ENCODE data around the gene TP53RK.

TP53RK gene

GRCh38 chr20:46637427-46638133 is 51.7 kb downstream of the TP53RK start:
- H2AFZ ChIP-seq (ENCODE audit: low read length): no peak overlapping the region
- H3K9me3 ChIP-seq (ENCODE audit: insufficient read depth, low read depth, low read length): no peaks in the 10 kb centered on the region
- H3K79me2 ChIP-seq (ENCODE audit: insufficient read depth, low read length): no peaks in the 10 kb centered on the region
- no peaks in the 10 kb centered on the region for H3F3A ChIP-seq (ENCODE audit: low read depth)
- peaks cover 3% of the 10 kb centered on the region for H3K4me1 ChIP-seq (ENCODE audit: insufficient read depth, low read length, poor library complexity, severe bottlenecking)
- H3K4me3 ChIP-seq (ENCODE audit: low read length, poor library complexity, severe bottlenecking): no peak overlapping the region
- no peaks in the 10 kb centered on the region for H4K20me1 ChIP-seq (ENCODE audit: insufficient read depth, low read length, poor library complexity, severe bottlenecking)
- no peak overlapping the region for H3K4me2 ChIP-seq (ENCODE audit: low read depth, low read length, poor library complexity, severe bottlenecking)
- TF ChIP-seq CTCF (conservative IDR thresholded peaks at IDR 0.05; ENCODE audit: low read length) (no peak), EZH2phosphoT487 (IDR thresholded peaks at IDR 0.05; ENCODE audit: borderline replicate concordance) (no peak)
- no peaks in the 10 kb centered on the region for H3K27me3 ChIP-seq (ENCODE audit: insufficient read depth, low read length, poor library complexity, severe bottlenecking)
- H3K36me3 ChIP-seq (ENCODE audit: insufficient read depth, low read length): no peaks in the 10 kb centered on the region
- H3K9me2 ChIP-seq (replicated peaks; ENCODE audit: low read depth, low read length): no peaks in the 10 kb centered on the region
- no peak overlapping the region for H3K9ac ChIP-seq (ENCODE audit: low read depth, low read length, poor library complexity, severe bottlenecking)

- H4K20me1 ChIP-seq (ENCODE audit: insufficient read depth, low read length, poor library complexity, severe bottlenecking): no peaks in the 10 kb centered on the region
- no peak overlapping the region for H3K4me2 ChIP-seq (ENCODE audit: low read depth, low read length, poor library complexity, severe bottlenecking)
- no peak overlapping the region for H3K9ac ChIP-seq (ENCODE audit: low read depth, low read length, poor library complexity, severe bottlenecking)
Measured at GRCh38 chr20:46637020-46637419, 52.2 kb downstream of the TP53RK start.

DNA sequence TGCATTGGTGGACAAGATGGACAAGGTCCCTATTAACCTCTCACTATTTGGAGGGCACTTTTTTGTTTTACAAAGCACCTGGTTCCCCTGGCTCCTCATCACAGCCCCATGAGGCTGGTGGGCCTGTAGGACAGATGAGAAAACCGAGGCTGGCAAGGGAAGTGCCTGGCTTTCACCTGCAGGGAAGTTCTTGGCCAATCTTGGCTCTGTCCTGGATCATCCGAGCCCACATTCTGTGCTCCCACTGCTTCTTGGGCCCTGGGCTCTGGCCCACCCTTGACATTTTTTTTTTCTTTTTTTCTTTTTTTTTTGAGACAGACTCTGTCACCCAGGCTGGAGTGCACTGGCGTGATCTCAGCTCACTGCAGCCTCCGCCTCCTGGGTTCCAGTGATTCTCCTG is 52.7 kb downstream of the TP53RK start:
- no peak for TF ChIP-seq EZH2phosphoT487 (IDR thresholded peaks at IDR 0.05; ENCODE audit: borderline replicate concordance)
- TF ChIP-seq CTCF (conservative IDR thresholded peaks at IDR 0.05; ENCODE audit: low read length): no peak
- H2AFZ ChIP-seq (ENCODE audit: low read length): no peak overlapping the region
- H3K4me3 ChIP-seq (ENCODE audit: low read length, poor library complexity, severe bottlenecking): no peak overlapping the region
- H3K27me3 ChIP-seq (ENCODE audit: insufficient read depth, low read length, poor library complexity, severe bottlenecking): no peaks in the 10 kb centered on the region
- H3K9ac ChIP-seq (ENCODE audit: low read depth, low read length, poor library complexity, severe bottlenecking): no peak overlapping the region
- no peaks in the 10 kb centered on the region for H3K9me2 ChIP-seq (replicated peaks; ENCODE audit: low read depth, low read length)
- no peak overlapping the region for H3K4me2 ChIP-seq (ENCODE audit: low read depth, low read length, poor library complexity, severe bottlenecking)
- H4K20me1 ChIP-seq (ENCODE audit: insufficient read depth, low read length, poor library complexity, severe bottlenecking): no peaks in the 10 kb centered on the region
- H3F3A ChIP-seq (ENCODE audit: low read depth): no peaks in the 10 kb centered on the region
- no peaks in the 10 kb centered on the region for H3K79me2 ChIP-seq (ENCODE audit: insufficient read depth, low read length)
- peaks cover 3% of the 10 kb centered on the region for H3K4me1 ChIP-seq (ENCODE audit: insufficient read depth, low read length, poor library complexity, severe bottlenecking)
- H3K9me3 ChIP-seq (ENCODE audit: insufficient read depth, low read depth, low read length): no peaks in the 10 kb centered on the region
- H3K36me3 ChIP-seq (ENCODE audit: insufficient read depth, low read length): no peaks in the 10 kb centered on the region

More at GRCh38 chr20:46637020-46637419, 52.2 kb downstream of the TP53RK start:
- Histone ChIP-seq H2AFZ (ENCODE audit: low read length) (no peak overlapping the region), H3K4me1 (ENCODE audit: insufficient read depth, low read length, poor library complexity, severe bottlenecking) (peaks cover 3% of the 10 kb centered on the region), H3K4me3 (ENCODE audit: low read length, poor library complexity, severe bottlenecking) (no peak overlapping the region), H3F3A (ENCODE audit: low read depth) (no peaks in the 10 kb centered on the region), H3K27me3 (ENCODE audit: insufficient read depth, low read length, poor library complexity, severe bottlenecking) (no peaks in the 10 kb centered on the region), H3K9me3 (ENCODE audit: insufficient read depth, low read depth, low read length) (no peaks in the 10 kb centered on the region), H3K36me3 (ENCODE audit: insufficient read depth, low read length) (no peaks in the 10 kb centered on the region), H3K9me2 (replicated peaks; ENCODE audit: low read depth, low read length) (no peaks in the 10 kb centered on the region), H3K79me2 (ENCODE audit: insufficient read depth, low read length) (no peaks in the 10 kb centered on the region)
- no peak for TF ChIP-seq EZH2phosphoT487 (IDR thresholded peaks at IDR 0.05; ENCODE audit: borderline replicate concordance)
- TF ChIP-seq CTCF (conservative IDR thresholded peaks at IDR 0.05; ENCODE audit: low read length): no peak
